WTC11 (cell line): Measurements from ENCODE around the gene ATG7. TPM values are rescaled to one million over a fixed set of nuclear protein-coding genes. Genes with fewer than 3 reads are reported as not detected.

Experiments
- ATAC-seq: fragments of 200-7000 bp; cut with Tn5 transposase; 2 replicates; pipeline ENCODE4 v1.10.0; 2021; ENCODE audit warnings: mild to moderate bottlenecking, moderate library complexity
- CTCF ChIA-PET: fragments of 300-600 bp; sonication (Branson Sonifier 250); formaldehyde crosslinking; loops from one replicate; lab custom pipeline; 2021; ENCODE audit warnings: antibody characterized with exemption; lab: Charles Lee
- POLR2A ChIA-PET: fragments of 350-600 bp; sonication (Branson Sonifier 250); formaldehyde crosslinking; loops from one replicate; lab custom pipeline; 2021; ENCODE audit warnings: antibody characterized with exemption; lab: Charles Lee
- DNase-seq: peaks from one replicate; pipeline ENCODE4 v3.0.0; 2021; ENCODE audit warnings: low spot score
- H3K27ac Mint-ChIP-seq: 2 replicates; pipeline ENCODE4 v1.8.0; 2021; ENCODE audit warnings: mixed read lengths
- H3K27me3 Mint-ChIP-seq: 2 replicates; pipeline ENCODE4 v1.8.0; 2021; ENCODE audit warnings: low read depth, mild to moderate bottlenecking, moderate library complexity, mixed read lengths
- H3K36me3 Mint-ChIP-seq: 2 replicates; pipeline ENCODE4 v1.8.0; 2021; ENCODE audit warnings: mixed read lengths
- H3K4me1 Mint-ChIP-seq: 2 replicates; pipeline ENCODE4 v1.8.0; 2022; ENCODE audit warnings: mixed read lengths
- H3K4me3 Mint-ChIP-seq: 2 replicates; pipeline ENCODE4 v1.8.0; 2021; ENCODE audit warnings: mild to moderate bottlenecking, moderate library complexity, mixed read lengths
- H3K9me3 Mint-ChIP-seq: 2 replicates; pipeline ENCODE4 v1.8.0; 2021; ENCODE audit warnings: mixed read lengths
- ATF1 ChIP-seq: sonication (generic); formaldehyde crosslinking; IDR thresholded peaks from 2 replicates; pipeline ENCODE4 v1.8.1; 2023; ENCODE audit warnings: mild to moderate bottlenecking, moderate library complexity, missing genetic modification reagents
- ELF4 ChIP-seq: sonication (generic); formaldehyde crosslinking; IDR thresholded peaks from 2 replicates; pipeline ENCODE4 v1.8.1; 2022; ENCODE audit warnings: low read depth, mild to moderate bottlenecking, moderate library complexity, missing genetic modification reagents
- GABPB1 ChIP-seq: sonication (generic); formaldehyde crosslinking; IDR thresholded peaks from 2 replicates; pipeline ENCODE4 v1.8.1; 2023; ENCODE audit warnings: mild to moderate bottlenecking, missing genetic modification reagents
- JUN ChIP-seq: sonication (generic); formaldehyde crosslinking; IDR thresholded peaks from 2 replicates; pipeline ENCODE4 v1.8.0; 2023; ENCODE audit warnings: mild to moderate bottlenecking, missing genetic modification reagents
- KAT7 ChIP-seq: sonication (generic); formaldehyde crosslinking; IDR thresholded peaks from 2 replicates; pipeline ENCODE4 v1.8.1; 2023; ENCODE audit warnings: missing genetic modification reagents, mild to moderate bottlenecking, borderline replicate concordance
- MYBL2 ChIP-seq: sonication (generic); formaldehyde crosslinking; IDR thresholded peaks from 2 replicates; pipeline ENCODE4 v1.8.1; 2023; ENCODE audit warnings: mild to moderate bottlenecking, moderate library complexity, missing genetic modification reagents
- NFATC4 ChIP-seq: fragments of 250-450 bp; sonication (Bioruptor Pico); IDR thresholded peaks from 2 replicates; pipeline ENCODE4 v1.9.0; 2021; ENCODE audit warnings: mild to moderate bottlenecking
- NFE2L1 ChIP-seq: sonication (generic); formaldehyde crosslinking; IDR thresholded peaks from 2 replicates; pipeline ENCODE4 v1.8.1; 2023; ENCODE audit warnings: missing genetic modification reagents
- NR1H2 ChIP-seq: sonication (generic); formaldehyde crosslinking; IDR thresholded peaks from 2 replicates; pipeline ENCODE4 v1.9.0; 2021; ENCODE audit warnings: mild to moderate bottlenecking, moderate library complexity, missing genetic modification reagents
- PRRX2 ChIP-seq: fragments of 250-450 bp; sonication (Bioruptor Pico); IDR thresholded peaks from 2 replicates; pipeline ENCODE4 v1.8.0; 2021; ENCODE audit warnings: mild to moderate bottlenecking
- TEAD1 ChIP-seq: sonication (generic); formaldehyde crosslinking; IDR thresholded peaks from 2 replicates; pipeline ENCODE4 v1.8.0; 2022; ENCODE audit warnings: mild to moderate bottlenecking, missing genetic modification reagents
- total RNA-seq: library from RNA; stranded (reverse); gene quantifications from 3 replicates; pipeline ENCODE4 v1.2.3, GENCODE V29; 2021
- TF ChIP-seq, protein P1 (sequence below): sonication (generic); formaldehyde crosslinking; IDR thresholded peaks from 2 replicates; pipeline ENCODE4 v1.8.1; 2023; ENCODE audit warnings: mild to moderate bottlenecking, moderate library complexity, missing genetic modification reagents
- TF ChIP-seq, protein P2 (sequence below): sonication (generic); formaldehyde crosslinking; conservative IDR thresholded peaks from 2 replicates; pipeline ENCODE4 v1.8.1; 2023; ENCODE audit warnings: mild to moderate bottlenecking, low read depth, missing genetic modification reagents, moderate library complexity
- TF ChIP-seq, protein P3 (sequence below): sonication (generic); formaldehyde crosslinking; IDR thresholded peaks from 2 replicates; pipeline ENCODE4 v1.8.0; 2022; ENCODE audit warnings: missing genetic modification reagents
- TF ChIP-seq, protein P4 (sequence below): sonication (generic); formaldehyde crosslinking; IDR thresholded peaks from 2 replicates; pipeline ENCODE4 v1.8.1; 2023; ENCODE audit warnings: mild to moderate bottlenecking, missing genetic modification reagents, borderline replicate concordance
- TF ChIP-seq, protein P5 (sequence below): sonication (generic); formaldehyde crosslinking; IDR thresholded peaks from 2 replicates; pipeline ENCODE4 v1.8.1; 2022; ENCODE audit warnings: mild to moderate bottlenecking, moderate library complexity, missing genetic modification reagents
- TF ChIP-seq, protein P6 (sequence below): sonication (generic); formaldehyde crosslinking; IDR thresholded peaks from 2 replicates; pipeline ENCODE4 v1.8.0; 2023; ENCODE audit warnings: missing genetic modification reagents

Gene ATG7
- total RNA-seq, 1 experiment from 2014 or later, result 17.5 TPM

DNA sequence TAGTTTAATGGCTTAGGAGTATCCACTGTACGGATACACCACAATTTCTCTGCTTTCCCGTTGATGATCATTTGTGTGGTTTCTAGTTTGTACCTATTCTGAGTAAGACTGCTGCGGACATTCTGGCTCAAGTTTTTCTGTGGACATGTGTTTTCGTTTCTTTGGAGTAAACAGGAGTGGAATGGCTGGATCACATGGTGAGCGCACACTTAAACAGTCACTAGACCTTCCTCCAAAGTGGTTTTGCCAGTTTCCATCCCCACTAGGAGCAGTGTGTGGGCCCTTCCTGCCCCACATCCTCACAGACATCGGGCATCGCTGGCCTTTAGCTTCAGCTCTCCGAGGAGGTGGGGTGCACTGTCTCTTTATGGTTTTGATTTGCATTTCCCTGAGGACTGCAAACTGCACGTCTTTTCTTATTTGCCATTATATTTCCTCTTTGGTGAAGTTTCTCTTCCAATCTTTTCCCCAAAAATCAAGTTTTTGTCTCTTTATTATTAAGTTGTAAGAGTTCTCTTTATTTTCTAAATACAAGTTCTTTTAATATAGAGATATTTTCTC, 277.5 kb downstream of the ATG7 start:
- no peak overlapping the region for H3K27ac Mint-ChIP-seq
- no peaks in the 10 kb centered on the region for H3K4me1 Mint-ChIP-seq
- TF ChIP-seq, protein P1, sequence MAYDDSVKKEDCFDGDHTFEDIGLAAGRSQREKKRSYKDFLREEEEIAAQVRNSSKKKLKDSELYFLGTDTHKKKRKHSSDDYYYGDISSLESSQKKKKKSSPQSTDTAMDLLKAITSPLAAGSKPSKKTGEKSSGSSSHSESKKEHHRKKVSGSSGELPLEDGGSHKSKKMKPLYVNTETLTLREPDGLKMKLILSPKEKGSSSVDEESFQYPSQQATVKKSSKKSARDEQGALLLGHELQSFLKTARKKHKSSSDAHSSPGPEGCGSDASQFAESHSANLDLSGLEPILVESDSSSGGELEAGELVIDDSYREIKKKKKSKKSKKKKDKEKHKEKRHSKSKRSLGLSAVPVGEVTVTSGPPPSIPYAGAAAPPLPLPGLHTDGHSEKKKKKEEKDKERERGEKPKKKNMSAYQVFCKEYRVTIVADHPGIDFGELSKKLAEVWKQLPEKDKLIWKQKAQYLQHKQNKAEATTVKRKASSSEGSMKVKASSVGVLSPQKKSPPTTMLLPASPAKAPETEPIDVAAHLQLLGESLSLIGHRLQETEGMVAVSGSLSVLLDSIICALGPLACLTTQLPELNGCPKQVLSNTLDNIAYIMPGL (CRISPR knock-in tag), result no peak
- TF ChIP-seq NR1H2 (CRISPR knock-in tag) (no peak), JUN (CRISPR knock-in tag) (no peak), ATF1 (no peak), ELF4 (CRISPR knock-in tag) (no peak), NFE2L1 (CRISPR knock-in tag) (no peak), PRRX2 (CRISPR knock-in tag) (no peak), KAT7 (CRISPR knock-in tag) (no peak), NFATC4 (CRISPR knock-in tag) (no peak), TEAD1 (CRISPR knock-in tag) (no peak), MYBL2 (no peak), GABPB1 (no peak)
- TF ChIP-seq, protein P2, sequence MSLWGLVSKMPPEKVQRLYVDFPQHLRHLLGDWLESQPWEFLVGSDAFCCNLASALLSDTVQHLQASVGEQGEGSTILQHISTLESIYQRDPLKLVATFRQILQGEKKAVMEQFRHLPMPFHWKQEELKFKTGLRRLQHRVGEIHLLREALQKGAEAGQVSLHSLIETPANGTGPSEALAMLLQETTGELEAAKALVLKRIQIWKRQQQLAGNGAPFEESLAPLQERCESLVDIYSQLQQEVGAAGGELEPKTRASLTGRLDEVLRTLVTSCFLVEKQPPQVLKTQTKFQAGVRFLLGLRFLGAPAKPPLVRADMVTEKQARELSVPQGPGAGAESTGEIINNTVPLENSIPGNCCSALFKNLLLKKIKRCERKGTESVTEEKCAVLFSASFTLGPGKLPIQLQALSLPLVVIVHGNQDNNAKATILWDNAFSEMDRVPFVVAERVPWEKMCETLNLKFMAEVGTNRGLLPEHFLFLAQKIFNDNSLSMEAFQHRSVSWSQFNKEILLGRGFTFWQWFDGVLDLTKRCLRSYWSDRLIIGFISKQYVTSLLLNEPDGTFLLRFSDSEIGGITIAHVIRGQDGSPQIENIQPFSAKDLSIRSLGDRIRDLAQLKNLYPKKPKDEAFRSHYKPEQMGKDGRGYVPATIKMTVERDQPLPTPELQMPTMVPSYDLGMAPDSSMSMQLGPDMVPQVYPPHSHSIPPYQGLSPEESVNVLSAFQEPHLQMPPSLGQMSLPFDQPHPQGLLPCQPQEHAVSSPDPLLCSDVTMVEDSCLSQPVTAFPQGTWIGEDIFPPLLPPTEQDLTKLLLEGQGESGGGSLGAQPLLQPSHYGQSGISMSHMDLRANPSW (CRISPR knock-in tag), result no peak
- TF ChIP-seq, protein P3, sequence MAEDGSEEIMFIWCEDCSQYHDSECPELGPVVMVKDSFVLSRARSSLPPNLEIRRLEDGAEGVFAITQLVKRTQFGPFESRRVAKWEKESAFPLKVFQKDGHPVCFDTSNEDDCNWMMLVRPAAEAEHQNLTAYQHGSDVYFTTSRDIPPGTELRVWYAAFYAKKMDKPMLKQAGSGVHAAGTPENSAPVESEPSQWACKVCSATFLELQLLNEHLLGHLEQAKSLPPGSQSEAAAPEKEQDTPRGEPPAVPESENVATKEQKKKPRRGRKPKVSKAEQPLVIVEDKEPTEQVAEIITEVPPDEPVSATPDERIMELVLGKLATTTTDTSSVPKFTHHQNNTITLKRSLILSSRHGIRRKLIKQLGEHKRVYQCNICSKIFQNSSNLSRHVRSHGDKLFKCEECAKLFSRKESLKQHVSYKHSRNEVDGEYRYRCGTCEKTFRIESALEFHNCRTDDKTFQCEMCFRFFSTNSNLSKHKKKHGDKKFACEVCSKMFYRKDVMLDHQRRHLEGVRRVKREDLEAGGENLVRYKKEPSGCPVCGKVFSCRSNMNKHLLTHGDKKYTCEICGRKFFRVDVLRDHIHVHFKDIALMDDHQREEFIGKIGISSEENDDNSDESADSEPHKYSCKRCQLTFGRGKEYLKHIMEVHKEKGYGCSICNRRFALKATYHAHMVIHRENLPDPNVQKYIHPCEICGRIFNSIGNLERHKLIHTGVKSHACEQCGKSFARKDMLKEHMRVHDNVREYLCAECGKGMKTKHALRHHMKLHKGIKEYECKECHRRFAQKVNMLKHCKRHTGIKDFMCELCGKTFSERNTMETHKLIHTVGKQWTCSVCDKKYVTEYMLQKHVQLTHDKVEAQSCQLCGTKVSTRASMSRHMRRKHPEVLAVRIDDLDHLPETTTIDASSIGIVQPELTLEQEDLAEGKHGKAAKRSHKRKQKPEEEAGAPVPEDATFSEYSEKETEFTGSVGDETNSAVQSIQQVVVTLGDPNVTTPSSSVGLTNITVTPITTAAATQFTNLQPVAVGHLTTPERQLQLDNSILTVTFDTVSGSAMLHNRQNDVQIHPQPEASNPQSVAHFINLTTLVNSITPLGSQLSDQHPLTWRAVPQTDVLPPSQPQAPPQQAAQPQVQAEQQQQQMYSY (CRISPR knock-in tag), result no peak
- TF ChIP-seq, protein P4, sequence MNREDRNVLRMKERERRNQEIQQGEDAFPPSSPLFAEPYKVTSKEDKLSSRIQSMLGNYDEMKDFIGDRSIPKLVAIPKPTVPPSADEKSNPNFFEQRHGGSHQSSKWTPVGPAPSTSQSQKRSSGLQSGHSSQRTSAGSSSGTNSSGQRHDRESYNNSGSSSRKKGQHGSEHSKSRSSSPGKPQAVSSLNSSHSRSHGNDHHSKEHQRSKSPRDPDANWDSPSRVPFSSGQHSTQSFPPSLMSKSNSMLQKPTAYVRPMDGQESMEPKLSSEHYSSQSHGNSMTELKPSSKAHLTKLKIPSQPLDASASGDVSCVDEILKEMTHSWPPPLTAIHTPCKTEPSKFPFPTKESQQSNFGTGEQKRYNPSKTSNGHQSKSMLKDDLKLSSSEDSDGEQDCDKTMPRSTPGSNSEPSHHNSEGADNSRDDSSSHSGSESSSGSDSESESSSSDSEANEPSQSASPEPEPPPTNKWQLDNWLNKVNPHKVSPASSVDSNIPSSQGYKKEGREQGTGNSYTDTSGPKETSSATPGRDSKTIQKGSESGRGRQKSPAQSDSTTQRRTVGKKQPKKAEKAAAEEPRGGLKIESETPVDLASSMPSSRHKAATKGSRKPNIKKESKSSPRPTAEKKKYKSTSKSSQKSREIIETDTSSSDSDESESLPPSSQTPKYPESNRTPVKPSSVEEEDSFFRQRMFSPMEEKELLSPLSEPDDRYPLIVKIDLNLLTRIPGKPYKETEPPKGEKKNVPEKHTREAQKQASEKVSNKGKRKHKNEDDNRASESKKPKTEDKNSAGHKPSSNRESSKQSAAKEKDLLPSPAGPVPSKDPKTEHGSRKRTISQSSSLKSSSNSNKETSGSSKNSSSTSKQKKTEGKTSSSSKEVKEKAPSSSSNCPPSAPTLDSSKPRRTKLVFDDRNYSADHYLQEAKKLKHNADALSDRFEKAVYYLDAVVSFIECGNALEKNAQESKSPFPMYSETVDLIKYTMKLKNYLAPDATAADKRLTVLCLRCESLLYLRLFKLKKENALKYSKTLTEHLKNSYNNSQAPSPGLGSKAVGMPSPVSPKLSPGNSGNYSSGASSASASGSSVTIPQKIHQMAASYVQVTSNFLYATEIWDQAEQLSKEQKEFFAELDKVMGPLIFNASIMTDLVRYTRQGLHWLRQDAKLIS (CRISPR knock-in tag), result no peak
- TF ChIP-seq, protein P5, sequence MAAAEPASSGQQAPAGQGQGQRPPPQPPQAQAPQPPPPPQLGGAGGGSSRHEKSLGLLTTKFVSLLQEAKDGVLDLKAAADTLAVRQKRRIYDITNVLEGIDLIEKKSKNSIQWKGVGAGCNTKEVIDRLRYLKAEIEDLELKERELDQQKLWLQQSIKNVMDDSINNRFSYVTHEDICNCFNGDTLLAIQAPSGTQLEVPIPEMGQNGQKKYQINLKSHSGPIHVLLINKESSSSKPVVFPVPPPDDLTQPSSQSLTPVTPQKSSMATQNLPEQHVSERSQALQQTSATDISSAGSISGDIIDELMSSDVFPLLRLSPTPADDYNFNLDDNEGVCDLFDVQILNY (CRISPR knock-in tag), result no peak
- TF ChIP-seq, protein P6, sequence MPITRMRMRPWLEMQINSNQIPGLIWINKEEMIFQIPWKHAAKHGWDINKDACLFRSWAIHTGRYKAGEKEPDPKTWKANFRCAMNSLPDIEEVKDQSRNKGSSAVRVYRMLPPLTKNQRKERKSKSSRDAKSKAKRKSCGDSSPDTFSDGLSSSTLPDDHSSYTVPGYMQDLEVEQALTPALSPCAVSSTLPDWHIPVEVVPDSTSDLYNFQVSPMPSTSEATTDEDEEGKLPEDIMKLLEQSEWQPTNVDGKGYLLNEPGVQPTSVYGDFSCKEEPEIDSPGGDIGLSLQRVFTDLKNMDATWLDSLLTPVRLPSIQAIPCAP (CRISPR knock-in tag), result no peak
- CTCF ChIA-PET, result no interaction called here
- no peak overlapping the region for H3K4me3 Mint-ChIP-seq
- DNase-seq (no peak), ATAC-seq (no peak)
- H3K27me3 Mint-ChIP-seq, result no peaks in the 10 kb centered on the region; the same call in 1 of the 2 replicates
- POLR2A ChIA-PET, result no interaction called here
- H3K9me3 Mint-ChIP-seq, result no peaks in the 10 kb centered on the region; the same call in 1 of the 2 replicates
- H3K36me3 Mint-ChIP-seq, result no peaks in the 10 kb centered on the region; the same call in 1 of the 2 replicates
